ENCODE measurements around the gene MAGIX.
"Not testable (repeated sequence)": the region's sequence is repeated elsewhere in the genome, so short reads cannot be mapped to it uniquely, and the experiment has no call there.

Gene MAGIX

DNA sequence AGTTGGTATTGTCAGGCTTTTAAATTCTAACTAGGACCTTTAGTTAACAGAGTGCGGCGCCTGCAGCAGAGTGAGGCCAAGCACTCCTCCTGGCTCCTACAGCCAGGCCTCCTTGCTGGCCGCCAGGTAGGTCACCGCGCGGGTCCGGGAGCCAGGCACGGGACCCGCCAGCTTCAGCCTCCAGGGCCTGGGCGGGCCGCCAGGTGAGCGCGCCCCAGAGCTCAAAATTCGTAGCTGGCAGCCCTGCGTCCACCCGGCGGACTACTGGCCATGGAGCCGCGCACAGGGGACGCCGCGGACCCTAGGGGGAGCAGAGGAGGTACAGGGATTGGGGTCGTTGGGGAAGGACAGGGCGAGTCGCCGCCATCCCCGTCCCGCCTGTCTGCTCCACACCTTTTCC lies at the start of gene MAGIX:
Gene MAGIX (plus strand): TSS at position 139 of the 400 bp plus-strand sequence. CDS start 132 bp downstream, at position 271.
- no peak for DNase-seq (ENCODE audit: low spot score)

GRCh38 chrX:49116076-49116475 lies 46.5 kb upstream of the MAGIX start:
- DNase-seq (ENCODE audit: low spot score), result no peak

GRCh38 chrX:49116716-49117115 lies 45.8 kb upstream of the MAGIX start:
- DNase-seq (ENCODE audit: low spot score), result no peak

- DNase-seq (ENCODE audit: low spot score), result no peak
These were observed 45.0 kb upstream of the MAGIX start for GRCh38 chrX:49117581-49117980.

- no peak for DNase-seq (ENCODE audit: low spot score)
These were observed 42.5 kb upstream of the MAGIX start for GRCh38 chrX:49120091-49120490.

DNA sequence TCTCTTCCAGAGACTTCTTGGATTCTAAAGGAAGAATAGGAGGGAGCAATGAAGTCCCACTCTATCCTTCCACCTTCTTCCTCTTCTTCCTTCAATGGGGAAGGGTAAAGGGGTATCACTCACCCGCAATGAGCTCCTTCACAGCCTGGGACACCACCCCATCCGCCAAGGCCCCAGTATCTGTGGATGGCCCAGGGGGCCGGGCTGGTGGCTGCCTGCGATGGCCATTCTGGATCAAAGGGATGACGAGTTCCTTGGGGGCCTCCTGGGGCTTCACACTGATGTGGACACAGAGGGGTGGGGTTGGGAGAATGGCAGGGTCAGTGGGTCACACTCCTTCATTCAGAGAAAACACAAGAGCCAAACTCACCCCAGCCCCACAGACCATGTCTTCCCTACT lies 40.1 kb upstream of the MAGIX start:
- no peak for DNase-seq (ENCODE audit: low spot score)

DNA sequence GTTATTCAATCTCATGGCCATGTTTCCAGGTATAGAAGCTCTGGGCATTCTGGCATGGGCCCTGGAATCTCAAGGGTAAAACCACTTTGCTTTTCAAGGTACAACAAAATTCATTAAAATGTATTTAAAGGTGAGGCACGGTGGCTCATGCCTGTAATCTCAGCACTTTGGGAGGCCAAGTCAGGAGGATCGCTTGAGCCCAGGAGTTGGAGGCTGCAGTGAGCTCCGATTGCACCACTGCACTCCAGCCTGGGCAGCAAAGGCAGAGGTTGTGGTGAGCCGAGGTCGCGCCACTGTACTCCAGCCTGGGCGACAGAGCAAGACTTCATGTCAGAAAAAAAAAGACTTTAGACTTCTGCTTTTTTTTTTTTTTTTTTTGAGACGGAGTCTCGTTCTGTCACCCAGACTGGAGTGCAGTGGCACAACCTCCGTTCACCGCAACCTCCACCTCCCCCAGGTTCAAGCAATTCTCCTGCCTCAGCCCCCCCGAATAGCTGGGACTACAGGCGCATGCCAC lies 34.8 kb upstream of the MAGIX start:
- not testable (repeated sequence) for DNase-seq (ENCODE audit: low spot score)

DNA sequence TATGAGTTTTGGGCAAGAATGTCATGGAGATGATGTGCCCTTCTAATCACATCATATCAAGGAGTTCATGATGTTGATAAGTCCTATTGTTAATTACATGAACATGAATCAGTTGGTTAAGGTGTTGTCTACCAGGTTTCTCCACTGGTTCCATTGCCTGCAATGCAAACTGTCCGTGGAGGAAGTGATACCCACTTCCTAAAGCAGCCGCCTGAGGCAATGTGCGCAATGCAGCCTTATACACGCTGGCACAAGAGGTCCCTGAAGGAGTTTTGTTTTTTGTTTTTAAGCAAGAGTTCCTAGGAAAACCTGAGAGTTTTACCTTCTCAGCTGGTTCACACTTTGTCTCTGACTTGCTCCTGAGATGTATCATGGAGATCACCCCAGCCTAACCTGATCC lies 33.1 kb upstream of the MAGIX start:
- no peak for DNase-seq (ENCODE audit: low spot score)

DNA sequence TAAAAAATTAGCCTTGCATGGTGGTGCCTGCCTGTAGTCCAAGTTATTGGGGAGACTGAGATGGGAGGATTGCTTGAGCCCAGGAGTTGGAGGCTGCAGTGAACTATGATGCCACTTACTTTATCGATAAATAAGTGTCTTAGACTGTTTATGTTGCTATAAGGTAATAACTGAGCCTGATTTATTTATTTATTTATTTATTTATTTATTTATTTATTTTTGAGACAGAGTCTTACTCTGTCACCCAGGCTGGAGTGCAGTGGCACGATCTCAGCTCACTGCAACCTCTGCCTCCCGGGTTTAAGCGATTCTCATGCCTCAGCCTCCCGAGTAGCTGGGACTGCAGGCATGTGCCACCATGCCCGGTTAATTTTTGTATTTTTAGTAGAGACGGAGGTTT lies 30.3 kb upstream of the MAGIX start:
- DNase-seq (ENCODE audit: low spot score), result not testable (repeated sequence)

GRCh38 chrX:49133759-49134158 lies 28.8 kb upstream of the MAGIX start:
- no peak for DNase-seq (ENCODE audit: low spot score)

GRCh38 chrX:49137492-49137891 lies 25.1 kb upstream of the MAGIX start:
- no peak for DNase-seq (ENCODE audit: low spot score)

GRCh38 chrX:49139713-49140112 lies 22.8 kb upstream of the MAGIX start:
- no peak for DNase-seq (ENCODE audit: low spot score)

DNA sequence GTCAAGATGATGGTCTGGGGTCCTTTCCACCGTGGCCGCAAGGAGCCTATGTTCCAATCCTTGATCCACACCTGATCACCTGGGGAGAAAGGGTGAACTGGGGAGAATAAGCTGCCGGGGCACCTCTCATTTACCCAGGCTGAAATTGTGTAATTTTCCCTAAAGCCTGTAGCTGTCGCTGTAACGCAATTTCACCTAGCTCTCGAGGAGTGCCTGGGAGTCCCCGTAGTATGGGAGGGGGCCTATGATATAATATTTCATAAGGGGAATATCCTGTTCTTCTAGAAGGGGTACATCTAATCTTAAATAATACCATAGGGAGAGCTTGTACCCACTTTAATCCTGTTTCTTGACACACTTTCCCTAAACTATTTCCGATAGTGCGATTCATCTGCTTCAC lies 20.3 kb upstream of the MAGIX start:
- DNase-seq (ENCODE audit: low spot score), result not testable (repeated sequence)

DNA sequence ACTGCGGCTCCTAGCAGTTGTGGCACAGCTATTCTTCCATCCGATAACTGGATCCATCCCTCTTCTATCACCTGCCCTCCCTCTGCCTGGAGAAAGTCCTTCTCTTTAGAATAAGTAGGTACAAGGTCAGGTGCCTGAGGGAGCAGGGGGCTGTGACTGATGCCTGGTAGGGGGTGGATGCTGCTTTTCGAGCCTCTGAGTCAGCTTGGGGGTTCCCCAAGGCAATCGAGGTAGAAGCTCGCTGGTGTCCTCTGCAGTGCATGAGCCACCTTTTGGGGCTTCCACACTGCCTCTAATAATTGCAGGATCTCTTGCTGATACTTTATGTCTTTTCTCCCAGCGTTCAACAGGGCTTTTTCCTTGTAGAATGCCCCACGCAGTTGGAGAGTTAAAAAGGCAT lies 19.4 kb upstream of the MAGIX start:
- DNase-seq (ENCODE audit: low spot score), result not testable (repeated sequence)

DNA sequence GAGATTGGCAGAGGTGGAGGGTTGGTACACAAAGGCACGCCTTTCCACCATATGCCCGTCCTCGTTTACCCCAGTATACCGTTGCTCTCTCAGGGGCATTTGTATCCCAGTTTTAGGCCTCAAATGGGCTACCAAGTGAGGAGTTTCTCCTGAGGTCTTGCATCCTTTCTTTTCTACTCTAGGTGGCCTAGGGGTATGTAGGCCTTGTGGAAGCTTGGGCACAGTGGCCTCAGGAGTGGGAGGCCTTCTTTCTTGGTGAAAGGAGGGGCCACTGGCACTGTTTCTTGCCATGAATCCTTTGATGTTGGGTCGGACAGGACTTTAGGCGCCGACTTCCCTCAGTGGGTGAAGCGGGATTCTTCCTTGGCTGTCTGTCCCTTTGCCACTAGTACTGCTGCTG lies 15.3 kb upstream of the MAGIX start:
- DNase-seq (ENCODE audit: low spot score), result no peak

DNA sequence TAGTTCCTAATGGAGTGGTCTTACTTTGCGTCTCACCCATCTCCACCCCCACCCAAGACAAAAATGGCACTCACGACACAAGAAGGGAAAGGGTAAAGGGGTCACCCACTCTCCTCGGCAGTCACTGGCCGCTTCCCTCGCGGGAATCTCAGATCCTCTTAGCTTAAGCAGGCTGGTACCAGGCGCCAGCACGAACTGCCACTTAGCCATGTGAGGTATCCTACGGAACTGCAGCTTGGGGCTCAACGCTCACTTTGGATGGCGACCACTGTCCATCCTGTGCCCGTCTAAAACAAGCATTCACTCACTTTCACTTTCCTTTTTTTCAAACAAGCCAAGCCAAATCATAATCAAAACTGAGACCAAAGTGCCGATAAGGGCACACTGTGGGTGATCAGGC lies 14.6 kb upstream of the MAGIX start:
- DNase-seq (ENCODE audit: low spot score), result no peak

GRCh38 chrX:49148390-49149100 lies 14.0 kb upstream of the MAGIX start:
- not testable (repeated sequence) for DNase-seq (ENCODE audit: low spot score)

- not testable (repeated sequence) for DNase-seq (ENCODE audit: low spot score)
These were observed 13.3 kb upstream of the MAGIX start for GRCh38 chrX:49149291-49149690.

- no peak for DNase-seq (ENCODE audit: low spot score)
These were observed 9.1 kb upstream of the MAGIX start for GRCh38 chrX:49153467-49153866.

DNA sequence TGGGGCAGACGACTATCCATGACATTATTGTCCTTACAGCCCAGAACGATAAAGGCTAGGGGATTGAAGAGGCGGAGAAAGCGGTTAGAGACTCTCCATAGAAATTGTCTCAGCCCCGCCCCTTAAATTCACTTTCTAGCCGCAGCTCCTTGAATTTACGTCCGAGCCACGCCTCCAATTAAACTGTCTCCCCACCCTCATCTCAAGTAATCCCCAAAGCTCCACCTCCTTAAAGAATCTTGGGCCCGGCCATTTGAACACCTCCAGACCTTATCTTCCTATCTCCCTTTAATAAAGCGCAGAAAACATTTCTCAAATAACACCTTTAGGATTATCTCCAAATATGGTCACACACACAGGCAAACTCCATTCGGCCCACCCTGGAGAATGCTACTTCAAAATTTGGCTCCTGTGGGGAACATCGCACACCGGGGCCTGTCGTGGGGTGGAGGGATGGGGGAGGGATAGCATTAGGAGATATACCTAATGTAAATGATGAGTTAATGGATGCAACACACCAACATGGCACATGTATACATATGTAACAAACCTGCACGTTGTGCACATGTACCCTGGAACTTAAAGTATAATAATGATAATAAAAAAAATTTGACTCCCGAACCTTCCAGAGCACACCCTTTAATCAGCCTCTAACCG lies 7.2 kb upstream of the MAGIX start:
- peak; percentile 48 for DNase-seq (ENCODE audit: low spot score)

- peak; percentile 85 for DNase-seq (ENCODE audit: low spot score)
These were observed 6.4 kb upstream of the MAGIX start for GRCh38 chrX:49155900-49156837.

DNA sequence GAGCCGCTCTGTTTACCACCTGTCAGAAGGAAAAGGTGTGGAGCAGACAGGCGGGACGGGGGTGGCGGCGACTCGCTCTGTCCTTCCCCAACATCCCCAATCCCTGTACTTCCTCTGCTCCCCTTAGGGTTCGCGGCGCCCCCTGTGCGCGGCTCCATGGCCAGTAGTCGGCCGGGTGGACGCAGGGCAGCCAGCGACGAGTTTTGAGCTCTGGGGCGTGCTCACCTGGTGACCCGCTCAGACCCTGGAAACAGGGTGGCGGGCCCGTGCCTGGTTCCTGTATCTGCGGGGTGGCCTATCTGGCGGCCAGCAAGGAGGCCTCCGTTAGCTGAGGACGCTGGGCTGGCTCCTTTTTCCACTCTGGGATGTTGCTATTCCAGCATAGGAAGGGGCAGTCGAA lies 5.4 kb upstream of the MAGIX start:
- DNase-seq (ENCODE audit: low spot score), result no peak
